ENCODE results near the gene GARNL3. TPM values are rescaled to one million over a fixed set of nuclear protein-coding genes. Genes with fewer than 3 reads are reported as not detected.

The GARNL3 gene, protein sequence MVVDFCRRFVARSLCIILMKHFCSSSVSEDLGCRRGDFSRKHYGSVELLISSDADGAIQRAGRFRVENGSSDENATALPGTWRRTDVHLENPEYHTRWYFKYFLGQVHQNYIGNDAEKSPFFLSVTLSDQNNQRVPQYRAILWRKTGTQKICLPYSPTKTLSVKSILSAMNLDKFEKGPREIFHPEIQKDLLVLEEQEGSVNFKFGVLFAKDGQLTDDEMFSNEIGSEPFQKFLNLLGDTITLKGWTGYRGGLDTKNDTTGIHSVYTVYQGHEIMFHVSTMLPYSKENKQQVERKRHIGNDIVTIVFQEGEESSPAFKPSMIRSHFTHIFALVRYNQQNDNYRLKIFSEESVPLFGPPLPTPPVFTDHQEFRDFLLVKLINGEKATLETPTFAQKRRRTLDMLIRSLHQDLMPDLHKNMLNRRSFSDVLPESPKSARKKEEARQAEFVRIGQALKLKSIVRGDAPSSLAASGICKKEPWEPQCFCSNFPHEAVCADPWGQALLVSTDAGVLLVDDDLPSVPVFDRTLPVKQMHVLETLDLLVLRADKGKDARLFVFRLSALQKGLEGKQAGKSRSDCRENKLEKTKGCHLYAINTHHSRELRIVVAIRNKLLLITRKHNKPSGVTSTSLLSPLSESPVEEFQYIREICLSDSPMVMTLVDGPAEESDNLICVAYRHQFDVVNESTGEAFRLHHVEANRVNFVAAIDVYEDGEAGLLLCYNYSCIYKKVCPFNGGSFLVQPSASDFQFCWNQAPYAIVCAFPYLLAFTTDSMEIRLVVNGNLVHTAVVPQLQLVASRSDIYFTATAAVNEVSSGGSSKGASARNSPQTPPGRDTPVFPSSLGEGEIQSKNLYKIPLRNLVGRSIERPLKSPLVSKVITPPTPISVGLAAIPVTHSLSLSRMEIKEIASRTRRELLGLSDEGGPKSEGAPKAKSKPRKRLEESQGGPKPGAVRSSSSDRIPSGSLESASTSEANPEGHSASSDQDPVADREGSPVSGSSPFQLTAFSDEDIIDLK
- 1.7 to 2.6 TPM (median 2.4 TPM) in 5 replicates for total RNA-seq (2022; extraction: Qiagen RNA extraction; ENCODE audit: low read depth)

GRCh38 chr9:127264462-127265219 lies at the start of gene GARNL3:
Gene GARNL3 (plus strand): TSS chr9:127264774. CDS start chr9:127264878, 104 bp downstream.

GRCh38 chr9:127396808-127397645 lies 132.5 kb downstream of the GARNL3 start, which contains the start of gene SLC2A8:
Gene SLC2A8 (plus strand): TSS chr9:127397169. CDS start chr9:127397231, 62 bp downstream.

DNA sequence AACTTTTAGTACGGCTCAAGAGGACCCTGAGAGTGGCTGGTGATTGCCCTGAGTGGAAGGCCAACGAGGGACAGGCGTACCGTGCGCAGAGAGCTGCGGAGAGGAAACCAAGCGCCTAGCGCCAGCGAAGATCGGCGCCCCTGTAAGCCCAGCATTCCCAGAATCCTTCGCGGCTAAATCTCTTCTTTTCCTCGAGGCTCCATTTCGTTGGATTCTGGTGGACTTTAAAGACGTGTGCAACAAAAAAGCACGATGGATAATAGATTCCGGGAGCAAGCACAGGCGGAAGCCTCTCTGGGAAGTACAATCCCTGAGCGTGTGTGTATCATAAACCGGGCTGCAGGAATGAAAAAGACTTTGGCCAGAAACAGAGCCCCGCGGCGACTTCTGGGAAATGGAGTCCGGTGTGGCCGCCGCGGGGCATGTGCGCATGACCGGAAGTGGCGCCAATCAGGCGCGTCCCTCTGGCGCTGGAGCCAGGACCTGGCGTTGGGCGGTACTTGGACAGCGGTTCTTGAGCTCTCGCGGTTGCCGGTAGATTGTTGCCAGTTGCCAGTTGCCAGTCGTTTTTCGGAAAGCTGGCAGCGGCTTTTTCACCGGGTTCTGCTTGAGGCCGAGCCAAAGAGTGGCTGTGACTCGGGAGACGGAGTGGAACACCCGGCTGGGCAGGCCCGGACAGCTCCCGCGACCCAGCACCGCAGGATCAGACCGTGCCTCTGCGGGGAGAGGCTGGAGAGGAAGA lies 159.5 kb downstream of the GARNL3 start, which contains the start of gene ZNF79:
TSS of gene ZNF79 (plus strand) at position 449 of the 742 bp plus-strand sequence. CDS start 406 bp downstream, outside the sequence.

Other genes starting within 250 kb of the GARNL3 start
- not detected in 5 replicates for gene ANGPTL2, start 142.1 kb upstream of the GARNL3 start, total RNA-seq (2022; extraction: Qiagen RNA extraction; ENCODE audit: low read depth)
- 10.9 to 15.3 TPM (median 13.8 TPM) in 5 replicates for gene SLC2A8, start 132.4 kb downstream of the GARNL3 start, total RNA-seq (2022; extraction: Qiagen RNA extraction; ENCODE audit: low read depth)
- gene ZNF79, start 159.6 kb downstream of the GARNL3 start, total RNA-seq (2022; extraction: Qiagen RNA extraction; ENCODE audit: low read depth) = 5.6 to 7.0 TPM (median 6.5 TPM) in 5 replicates
- gene RPL12, start 186.6 kb downstream of the GARNL3 start, total RNA-seq (2022; extraction: Qiagen RNA extraction; ENCODE audit: low read depth) = 2,625 to 2,922 TPM (median 2,778 TPM) in 5 replicates
- 8.0 to 11.0 TPM (median 10.2 TPM) in 5 replicates for gene LRSAM1, start 186.7 kb downstream of the GARNL3 start, total RNA-seq (2022; extraction: Qiagen RNA extraction; ENCODE audit: low read depth)